HG03460 (cell line): ENCODE measurements around the gene OR8S1.
"Not testable (repeated sequence)": the region's sequence is repeated elsewhere in the genome, so short reads cannot be mapped to it uniquely, and the experiment has no call there.

Experiments used
- ATAC-seq: cut with Tn5 transposase; IDR thresholded peaks from one replicate; pipeline ENCODE4 v1.9.1; 2021; ENCODE audit not compliant: unreplicated experiment

The OR8S1 gene

GRCh38 chr12:48525332-48525731 is at the start of gene OR8S1:
Gene OR8S1 (plus strand): TSS chr12:48525632. CDS start chr12:48525632, 0 bp downstream.
- ATAC-seq: no peak

GRCh38 chr12:48482198-48482597 is 43.2 kb upstream of the OR8S1 start, which contains the start of gene C12orf54:
Gene C12orf54 (plus strand): TSS chr12:48482498. CDS start chr12:48483297, 799 bp downstream.
- no peak for ATAC-seq

GRCh38 chr12:48482930-48483329 is 42.5 kb upstream of the OR8S1 start:
- ATAC-seq: no peak

- no peak for ATAC-seq
Observed at GRCh38 chr12:48486261-48486660, 39.2 kb upstream of the OR8S1 start.

GRCh38 chr12:48486679-48487078 is 38.8 kb upstream of the OR8S1 start:
- ATAC-seq: no peak

- peak; percentile 95 for ATAC-seq
Observed at GRCh38 chr12:48489012-48489411, 36.4 kb upstream of the OR8S1 start.

GRCh38 chr12:48489456-48489855 is 36.0 kb upstream of the OR8S1 start:
- ATAC-seq: not testable (repeated sequence)

GRCh38 chr12:48500281-48500680 is 25.2 kb upstream of the OR8S1 start:
- ATAC-seq: not testable (repeated sequence)

- not testable (repeated sequence) for ATAC-seq
Observed at GRCh38 chr12:48506836-48507235, 18.6 kb upstream of the OR8S1 start.

GRCh38 chr12:48508987-48509386 is 16.4 kb upstream of the OR8S1 start:
- ATAC-seq: no peak

GRCh38 chr12:48510111-48510510 is 15.3 kb upstream of the OR8S1 start:
- ATAC-seq: no peak

GRCh38 chr12:48512855-48513254 is 12.6 kb upstream of the OR8S1 start:
- ATAC-seq: peak; percentile 89

- ATAC-seq: no peak
Observed at GRCh38 chr12:48514728-48515127, 10.7 kb upstream of the OR8S1 start.

GRCh38 chr12:48520381-48520780 is 5.1 kb upstream of the OR8S1 start:
- not testable (repeated sequence) for ATAC-seq

- no peak for ATAC-seq
Observed at GRCh38 chr12:48527891-48528670, 2.6 kb downstream of the OR8S1 start.

- no peak for ATAC-seq
Observed at GRCh38 chr12:48532601-48533000, 7.2 kb downstream of the OR8S1 start.

- no peak for ATAC-seq
Observed at GRCh38 chr12:48536602-48537001, 11.2 kb downstream of the OR8S1 start.

- ATAC-seq: no peak
Observed at GRCh38 chr12:48542300-48542928, 17.0 kb downstream of the OR8S1 start.

GRCh38 chr12:48545833-48546469 is 20.5 kb downstream of the OR8S1 start:
- ATAC-seq: no peak

GRCh38 chr12:48547012-48547411 is 21.6 kb downstream of the OR8S1 start:
- ATAC-seq: not testable (repeated sequence)

- ATAC-seq: not testable (repeated sequence)
Observed at GRCh38 chr12:48551636-48552035, 26.2 kb downstream of the OR8S1 start.
